ENCODE results near the gene NKX2-8. TPM values are rescaled to one million over a fixed set of nuclear protein-coding genes. Genes with fewer than 3 reads are reported as not detected.

NKX2-8 gene
- total RNA-seq (not detected in 2 replicates), polyA plus RNA-seq (not detected in 2 replicates)

DNA sequence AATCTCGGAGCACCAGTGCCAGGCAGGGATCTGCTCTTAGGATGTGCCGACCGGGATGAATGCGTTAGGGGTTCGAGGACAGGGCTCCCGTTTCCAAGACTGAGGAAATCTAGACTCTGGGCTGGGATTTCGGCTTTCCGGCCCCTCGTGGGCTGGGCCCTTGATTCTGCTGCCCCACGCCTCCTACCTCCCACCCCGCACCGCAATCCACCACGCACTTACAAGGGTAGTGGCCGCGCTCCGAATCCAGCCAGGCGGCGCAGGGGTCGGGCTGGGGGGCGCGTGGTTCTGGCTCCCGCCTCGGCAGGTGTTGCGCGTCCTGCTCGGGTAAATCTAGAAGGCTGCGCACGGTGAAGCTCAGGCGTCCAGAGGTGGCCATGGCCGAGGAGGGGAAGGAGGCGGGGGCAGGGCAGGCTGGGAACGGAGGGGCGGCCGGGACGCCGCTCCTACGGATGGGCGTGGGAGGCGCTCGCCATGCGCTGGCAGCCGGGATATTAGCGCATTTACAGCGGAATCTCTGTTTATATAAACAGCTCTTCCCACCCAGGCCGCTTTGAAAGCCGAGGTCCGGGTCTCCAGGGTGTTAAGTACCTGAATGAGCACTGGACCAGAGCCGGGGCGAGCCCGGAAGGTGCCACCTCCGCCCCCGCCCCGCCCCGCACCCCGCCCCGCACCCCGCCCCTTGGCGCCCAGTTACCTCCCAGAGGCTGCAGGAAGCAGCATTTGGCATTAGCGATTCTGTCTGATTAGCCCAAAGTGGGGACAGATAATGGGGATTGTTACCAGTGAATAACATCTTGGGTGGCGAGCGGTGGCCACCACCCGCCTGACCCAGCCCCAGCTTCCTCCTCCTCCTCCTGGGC is at the start of gene NKX2-8:
Gene NKX2-8, minus strand, starts transcription at position 604 of the 863 bp plus-strand sequence. Its CDS starts 225 bp downstream, at position 379.
- no peaks in the 10 kb centered on the region for H3K9me3 ChIP-seq (ENCODE audit: low read depth)
- H3K9me2 ChIP-seq (replicated peaks; ENCODE audit: insufficient read depth), result no peaks in the 10 kb centered on the region
- no peak within 1 kb of the TSS for H3K27ac ChIP-seq
- H3K79me2 ChIP-seq, result no peaks in the 10 kb centered on the region
- H3K4me1 ChIP-seq (ENCODE audit: insufficient read depth), result peaks cover 12% of the 10 kb centered on the region
- H3K36me3 ChIP-seq (replicated peaks; ENCODE audit: insufficient read depth, low read depth), result no peaks in the 10 kb centered on the region
- no peak for TF ChIP-seq EZH2 (IDR thresholded peaks at IDR 0.05; ENCODE audit: borderline replicate concordance)
- TF ChIP-seq, protein P1, sequence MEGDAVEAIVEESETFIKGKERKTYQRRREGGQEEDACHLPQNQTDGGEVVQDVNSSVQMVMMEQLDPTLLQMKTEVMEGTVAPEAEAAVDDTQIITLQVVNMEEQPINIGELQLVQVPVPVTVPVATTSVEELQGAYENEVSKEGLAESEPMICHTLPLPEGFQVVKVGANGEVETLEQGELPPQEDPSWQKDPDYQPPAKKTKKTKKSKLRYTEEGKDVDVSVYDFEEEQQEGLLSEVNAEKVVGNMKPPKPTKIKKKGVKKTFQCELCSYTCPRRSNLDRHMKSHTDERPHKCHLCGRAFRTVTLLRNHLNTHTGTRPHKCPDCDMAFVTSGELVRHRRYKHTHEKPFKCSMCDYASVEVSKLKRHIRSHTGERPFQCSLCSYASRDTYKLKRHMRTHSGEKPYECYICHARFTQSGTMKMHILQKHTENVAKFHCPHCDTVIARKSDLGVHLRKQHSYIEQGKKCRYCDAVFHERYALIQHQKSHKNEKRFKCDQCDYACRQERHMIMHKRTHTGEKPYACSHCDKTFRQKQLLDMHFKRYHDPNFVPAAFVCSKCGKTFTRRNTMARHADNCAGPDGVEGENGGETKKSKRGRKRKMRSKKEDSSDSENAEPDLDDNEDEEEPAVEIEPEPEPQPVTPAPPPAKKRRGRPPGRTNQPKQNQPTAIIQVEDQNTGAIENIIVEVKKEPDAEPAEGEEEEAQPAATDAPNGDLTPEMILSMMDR (IDR thresholded peaks at IDR 0.05; ENCODE audit: poor library complexity), result no peak
- peak; percentile 47 for TF ChIP-seq EZH2phosphoT487 (IDR thresholded peaks at IDR 0.05; ENCODE audit: low read depth, severe bottlenecking, unreplicated experiment)
- DNase-seq (ENCODE audit: low spot score), result peak; percentile 19
- peak within 1 kb of the TSS; percentile 68 for H2AFZ ChIP-seq
- H4K20me1 ChIP-seq (ENCODE audit: insufficient read depth, poor library complexity, severe bottlenecking), result no peaks in the 10 kb centered on the region
- H3K27me3 ChIP-seq, result peaks cover 90% of the 10 kb centered on the region
- WGBS (ENCODE audit: low lambda C conversion rate, missing lambda C conversion rate), result 4% methylated on average over 53 of the region's 62 CpGs
- H3K4me3 ChIP-seq, result peak within 1 kb of the TSS; percentile 33
- peak within 1 kb of the TSS; percentile 99 for H3K4me2 ChIP-seq

- Histone ChIP-seq H3K4me3 (no peak overlapping the region), H3K27me3 (peaks cover 21% of the 10 kb centered on the region), H3K79me2 (no peaks in the 10 kb centered on the region), H3K27ac (no peak overlapping the region), H3K4me1 (ENCODE audit: insufficient read depth) (no peaks in the 10 kb centered on the region), H4K20me1 (ENCODE audit: insufficient read depth, poor library complexity, severe bottlenecking) (no peaks in the 10 kb centered on the region), H2AFZ (no peak overlapping the region), H3K9me3 (ENCODE audit: low read depth) (no peaks in the 10 kb centered on the region), H3K9me2 (replicated peaks; ENCODE audit: insufficient read depth) (no peaks in the 10 kb centered on the region), H3K36me3 (replicated peaks; ENCODE audit: insufficient read depth, low read depth) (no peaks in the 10 kb centered on the region), H3K4me2 (no peak overlapping the region)
- no peak for DNase-seq (ENCODE audit: low spot score)
- 52% methylated on average over 3 of the region's 3 CpGs for WGBS (ENCODE audit: low lambda C conversion rate, missing lambda C conversion rate)
- TF ChIP-seq, protein P1 (IDR thresholded peaks at IDR 0.05; ENCODE audit: poor library complexity), result no peak
- no peak for TF ChIP-seq EZH2 (IDR thresholded peaks at IDR 0.05; ENCODE audit: borderline replicate concordance)
- no peak for TF ChIP-seq EZH2phosphoT487 (IDR thresholded peaks at IDR 0.05; ENCODE audit: low read depth, severe bottlenecking, unreplicated experiment)
Observed at GRCh38 chr14:36627981-36628380, 45.6 kb upstream of the NKX2-8 start.

- Histone ChIP-seq H3K9me3 (ENCODE audit: low read depth) (no peaks in the 10 kb centered on the region), H3K27ac (no peak overlapping the region), H3K27me3 (peaks cover 21% of the 10 kb centered on the region), H3K4me2 (no peak overlapping the region), H3K79me2 (no peaks in the 10 kb centered on the region), H2AFZ (no peak overlapping the region), H3K4me1 (ENCODE audit: insufficient read depth) (no peaks in the 10 kb centered on the region), H4K20me1 (ENCODE audit: insufficient read depth, poor library complexity, severe bottlenecking) (no peaks in the 10 kb centered on the region), H3K9me2 (replicated peaks; ENCODE audit: insufficient read depth) (no peaks in the 10 kb centered on the region), H3K4me3 (no peak overlapping the region), H3K36me3 (replicated peaks; ENCODE audit: insufficient read depth, low read depth) (no peaks in the 10 kb centered on the region)
- DNase-seq (ENCODE audit: low spot score), result no peak
- TF ChIP-seq EZH2phosphoT487 (IDR thresholded peaks at IDR 0.05; ENCODE audit: low read depth, severe bottlenecking, unreplicated experiment), result no peak
- TF ChIP-seq, protein P1 (IDR thresholded peaks at IDR 0.05; ENCODE audit: poor library complexity), result no peak
- TF ChIP-seq EZH2 (IDR thresholded peaks at IDR 0.05; ENCODE audit: borderline replicate concordance), result no peak
- 78% methylated on average over 4 of the region's 4 CpGs for WGBS (ENCODE audit: low lambda C conversion rate, missing lambda C conversion rate)
Observed at GRCh38 chr14:36626151-36626550, 43.7 kb upstream of the NKX2-8 start.
